Heart right ventricle (tissue), 16 donors: ENCODE results near the gene PP2D1. TPM values are rescaled to one million over a fixed set of nuclear protein-coding genes. Genes with fewer than 3 reads are reported as not detected.
"Not testable (repeated sequence)": the region's sequence is repeated elsewhere in the genome, so short reads cannot be mapped to it uniquely, and the experiment has no call there.

Experiments used
- ATAC-seq, 8 donors: fragments of 200-7000 bp; cut with Tn5 transposase; one replicate each; pipeline ENCODE4 v1.9.1; 2020; ENCODE audit warnings: mild to moderate bottlenecking in 8 of 8, moderate library complexity in 8 of 8, moderate number of reproducible peaks in 1 of 8
- DNase-seq, 2 donors: peaks; one replicate each; pipeline ENCODE4 v3.0.0-alpha.2; 2020
- H3K27ac ChIP-seq, 10 donors: fragments of 200-600 bp; sonication (generic) in 2 of 10; one replicate each; pipeline versions ENCODE4 v1.5.0 to v1.8.0; 2020 to 2022; ENCODE audit warnings: mild to moderate bottlenecking in 3 of 10
- H3K27me3 ChIP-seq, 7 donors: fragments of 200-600 bp; one replicate each; pipeline ENCODE4 v1.8.0; 2021 to 2022; ENCODE audit warnings: mild to moderate bottlenecking in 2 of 7
- H3K36me3 ChIP-seq, 9 donors: fragments of 200-600 bp; sonication (generic) in 1 of 9; one replicate each; pipeline versions ENCODE4 v1.5.0 to v1.8.0; 2020 to 2022; ENCODE audit warnings: mild to moderate bottlenecking in 2 of 9
- H3K4me1 ChIP-seq, 9 donors: fragments of 200-600 bp; sonication (generic) in 1 of 9; one replicate each; pipeline versions ENCODE4 v1.5.0 to v1.8.0; 2020 to 2022; ENCODE audit warnings: mild to moderate bottlenecking in 4 of 9
- H3K4me3 ChIP-seq, 10 donors: fragments of 200-600 bp; sonication (generic) in 2 of 10; one replicate each; pipeline versions ENCODE4 v1.5.0 to v1.8.0; 2020 to 2022; ENCODE audit warnings: mild to moderate bottlenecking in 7 of 10, moderate library complexity in 2 of 10
- H3K9me3 ChIP-seq, 11 donors: fragments of 200-600 bp in 10 of 11; sonication (generic) in 2 of 11; one replicate each; pipeline versions ENCODE4 v1.5.0 to v1.8.0; 2013 to 2022; ENCODE audit warnings: mild to moderate bottlenecking in 2 of 11, control low read depth in 1 of 11, moderate library complexity in 1 of 11
- CTCF ChIP-seq, 9 donors: fragments of 200-600 bp; sonication (generic) in 2 of 9; IDR thresholded peaks; one replicate each; pipeline versions ENCODE4 v1.5.0 to v1.8.0; 2021 to 2022; ENCODE audit warnings: antibody characterized with exemption in 9 of 9, mild to moderate bottlenecking in 5 of 9, moderate library complexity in 1 of 9
- WGBS, 2 donors: extraction: QIAGEN DNeasy Blood & Tissue Kit; methylation state at CpG; one replicate each; pipeline ENCODE4 v1.1.7; 2013; ENCODE audit warnings: inconsistent platforms in 1 of 2; 5-methylcytosine and 5-hydroxymethylcytosine counted together
- intact Hi-C, 10 donors: fragments of 100-400 bp; cut with DNase I; formaldehyde crosslinking; loops; one replicate each; pipeline versions ENCODE4 v1.11.1 to v1.14.2; 2022
- polyA plus RNA-seq, 2 donors: library from polyadenylated mRNA; stranded (reverse); fragments of 200-250 nt; gene quantifications; one replicate each; pipeline ENCODE4 v1.2.3, GENCODE V29; 2013
- total RNA-seq, 10 donors: library from RNA; stranded (reverse); fragmentation: NEBNext Ultra II Directional in 3 of 10; extraction: Animal tissue kit (Norgen Biotek cat#: 25700) in 3 of 10; gene quantifications; one replicate each; pipeline versions ENCODE4 v1.2.1 to v1.2.4, GENCODE V29; 2021 to 2023
- donor health status: Arrhythmogenic right ventricular cardiomyopathy.
- donor health status: ischemic (EF 13 %, LVEDD 7.1; RV severe dilation, severe dysfunction).
- donor health status: healthy with polysubstance abuse.
- donor health status: DM: no; HTN: yes; CAD: no.
- donor health status: DM: no; HTN: no; CAD: no.
- donor health status: ischemic (EF 25% LVEDD 6.9; RV normal size, moderate dysfunction).
- donor health status: ischemic (EF 25% LVEDD 5.7; RV mildly dilated, moderate dysfunction).
- donor health status: healthy.
- donor health status: DM: yes; HTN: yes; CAD: no.
- donor health status: Ischemic cardiomyopathy.
- donor health status: ischemic (EF 35%, LVEDD 5.7; RV mildly dilated, moderate dysfunction).
- donor health status: nonischemic (EF 11% LVEDD 7.7; RV severe dilation, severe dysfunction).
- donor health status: DM: yes; HTN: yes; CAD: no.
- donor health status: PGD.
- donor health status: ischemic (EF 29% LVEDD 5.4; RV normal size, mild dysfunction).
- donor health status: nonischemic (EF 23%, LVEDD 6.1; RV moderate dilation, normal function).

The PP2D1 gene
- total and polyA plus RNA-seq, 12 donors, result not detected

- H3K27ac ChIP-seq, result peak overlapping the region; percentile 87 to 99 (median 98)
- no peaks in the 10 kb centered on the region for H3K27me3 ChIP-seq
- no peaks in the 10 kb centered on the region for H3K36me3 ChIP-seq
- no peaks in the 10 kb centered on the region for H3K9me3 ChIP-seq
- no peak for TF ChIP-seq CTCF (IDR thresholded peaks at IDR 0.05)
- intact Hi-C loops, result loop anchor here in 6 of 10 donors (1.0 to 10.0 kb wide), 8 partner anchors 54 to 152 kb away; partner anchors contain the start of genes RAB5A (in 3 of the 6) and SGO1 (in 1 of the 6)
- peaks cover 11 to 42% (median 34%) of the 10 kb centered on the region in 9 donors for H3K4me1 ChIP-seq
- no peak for DNase-seq
- H3K4me3 ChIP-seq, result peak overlapping the region; percentile 53 to 95 (median 84)
- ATAC-seq, result no peak
- 17% methylated on average over 16 of the region's 16 CpGs for WGBS, 2 donors
Measured at GRCh38 chr3:20038699-20039465, 26.8 kb upstream of the PP2D1 start.

- Histone ChIP-seq H3K4me3 (no peak overlapping the region), H3K27me3 (no peaks in the 10 kb centered on the region), H3K27ac (peak overlapping the region in 2 of 10 donors; percentile 99), H3K4me1 (peaks cover 3 to 27% (median 20%) of the 10 kb centered on the region in 9 donors), H3K9me3 (no peaks in the 10 kb centered on the region), H3K36me3 (no peaks in the 10 kb centered on the region)
- WGBS, 2 donors, result 76 to 85% methylated on average over 1 of the region's 1 CpG
- DNase-seq (no peak), ATAC-seq (no peak)
- peak in 4 of 9 donors; percentile 10 to 36 (median 21) for TF ChIP-seq CTCF (IDR thresholded peaks at IDR 0.05)
- intact Hi-C loops, result loop anchor here in 6 of 10 donors (5.0 to 10.0 kb wide), 6 partner anchors 53 to 150 kb away; partner anchors contain the start of genes RAB5A (in 1 of the 6) and SGO1 (in 1 of the 6)
Measured at GRCh38 chr3:20037255-20037996, 25.4 kb upstream of the PP2D1 start.

GRCh38 chr3:20035019-20035418 is 23.0 kb upstream of the PP2D1 start:
- intact Hi-C loops, result loop anchor here in 6 of 10 donors (5.0 to 10.0 kb wide), 6 partner anchors 50 to 152 kb away; partner anchors contain the start of genes RAB5A (in 1 of the 6) and SGO1 (in 1 of the 6)
- WGBS, 2 donors, result 95 to 97% methylated on average over 4 of the region's 4 CpGs

GRCh38 chr3:20031939-20032338 is 19.9 kb upstream of the PP2D1 start:
- not testable (repeated sequence) for DNase-seq
- intact Hi-C loops, result loop anchor here in 4 of 10 donors (10.0 kb wide), 4 partner anchors 47 to 87 kb away; partner anchors contain the start of gene RAB5A (in 1 of the 4)

More at GRCh38 chr3:20035019-20035418, 23.0 kb upstream of the PP2D1 start:
- Histone ChIP-seq H3K9me3 (no peaks in the 10 kb centered on the region), H3K36me3 (no peaks in the 10 kb centered on the region), H3K27me3 (no peaks in the 10 kb centered on the region), H3K4me3 (no peak overlapping the region), H3K4me1 (peaks cover 0 to 17% (median 10%) of the 10 kb centered on the region in 9 donors), H3K27ac (no peak overlapping the region)
- ATAC-seq, result no peak
- TF ChIP-seq CTCF (IDR thresholded peaks at IDR 0.05), result no peak
- no peak for DNase-seq

More at GRCh38 chr3:20031939-20032338, 19.9 kb upstream of the PP2D1 start:
- not testable (repeated sequence) for H3K27me3 ChIP-seq, H3K4me3 ChIP-seq, H3K9me3 ChIP-seq, ATAC-seq, H3K36me3 ChIP-seq, H3K27ac ChIP-seq
- peaks cover 0 to 11% (median 0%) of the 10 kb centered on the region in 9 donors for H3K4me1 ChIP-seq
- WGBS, 2 donors, result 94 to 97% methylated on average over 7 of the region's 7 CpGs
